Stimulated activated CD4-positive, alpha-beta T cell treated with anti-CD3 and anti-CD28 coated beads, Interleukin-1b, Interleukin-23, amount 100 ng/mL, for 4 hours (primary cell): ENCODE results near the gene TNS1.

Experiments
- DNase-seq, 2 donors: peaks; one replicate each; pipeline ENCODE4 v3.0.0-alpha.2; 2020; ENCODE audit warnings: low read depth in 2 of 2

The TNS1 gene

DNA sequence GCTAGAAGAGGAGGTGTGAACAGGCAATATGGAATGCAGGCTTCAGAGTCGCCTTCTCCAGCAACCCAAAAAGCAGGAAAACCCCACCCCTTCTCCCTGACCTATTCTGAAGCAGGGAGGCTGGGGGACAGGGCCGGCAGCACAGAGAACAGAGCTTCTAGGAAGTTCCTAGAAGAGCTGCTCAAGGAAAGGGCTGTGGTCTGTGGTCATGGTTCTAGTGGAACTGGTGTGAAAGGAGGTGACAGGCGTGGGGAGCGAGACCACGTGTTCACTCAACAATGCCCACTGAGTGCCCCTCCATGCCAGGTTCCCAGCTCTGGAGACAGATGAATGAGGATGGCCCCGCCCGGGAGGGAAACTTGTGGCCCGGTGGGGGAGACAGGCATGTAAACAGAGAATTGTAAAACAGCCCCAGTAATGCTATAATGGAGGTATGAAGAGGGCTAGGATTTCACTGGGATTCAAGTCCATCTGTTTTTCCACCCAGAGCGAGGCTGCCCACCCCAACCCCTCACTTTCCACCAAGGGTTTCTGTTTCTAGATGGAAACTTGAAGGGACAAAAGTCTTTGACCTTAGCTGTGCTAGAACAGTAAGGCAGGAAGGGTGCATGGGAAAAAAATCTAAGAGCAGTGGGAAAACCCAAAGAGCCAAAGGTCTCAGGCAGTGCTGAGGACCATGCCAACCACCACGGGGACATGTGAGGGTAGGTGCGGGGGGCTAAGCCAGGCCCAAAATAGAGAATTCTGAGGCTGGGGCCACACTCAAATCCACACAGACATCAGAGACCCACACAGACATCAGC, 71.8 kb downstream of the TNS1 start:
- no peak for DNase-seq

DNA sequence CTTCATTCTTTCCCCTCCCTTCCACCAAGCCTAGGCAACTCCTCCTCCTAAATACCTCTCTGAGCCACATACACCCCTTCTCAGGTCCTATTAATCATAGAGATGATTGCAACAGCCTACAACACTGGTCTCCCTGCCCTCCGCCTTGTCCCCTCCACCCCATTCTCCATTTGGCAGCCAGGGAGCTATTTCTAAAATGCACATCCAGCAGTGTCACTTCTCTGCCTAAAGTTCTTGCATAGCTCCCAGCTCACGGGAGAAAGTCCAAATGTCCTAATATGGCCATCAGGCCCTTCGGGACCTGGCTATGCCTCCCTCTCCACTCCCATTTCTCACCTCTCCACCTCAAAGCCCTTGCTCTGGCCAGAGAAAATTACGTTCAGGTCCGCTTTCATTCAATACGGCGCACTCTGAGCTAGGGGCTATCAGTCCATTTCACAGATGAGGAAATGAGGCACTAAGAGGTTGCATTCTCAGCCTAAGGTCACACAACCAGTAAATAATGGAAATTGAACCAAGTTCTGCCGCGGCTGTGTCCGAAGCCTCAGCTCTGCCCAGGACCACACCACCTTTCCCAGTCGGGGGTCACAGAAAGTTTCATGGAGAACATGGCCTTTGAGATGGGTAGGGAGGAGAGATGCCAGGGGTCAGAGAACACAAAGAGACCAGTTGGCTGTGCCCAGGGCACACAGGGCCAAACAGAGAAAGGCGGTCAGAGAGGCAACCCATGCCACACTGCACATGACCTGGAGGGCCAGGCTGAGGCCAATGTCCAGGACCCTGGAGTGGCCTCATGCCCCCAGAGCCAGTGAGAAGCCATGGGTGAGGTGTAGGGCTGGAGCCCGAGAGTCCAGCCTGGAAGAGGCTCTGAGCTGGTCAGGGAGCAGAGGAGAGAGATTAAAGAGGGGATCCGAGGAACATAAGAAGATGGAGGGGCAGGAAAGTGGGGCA, 72.8 kb downstream of the TNS1 start:
- no peak for DNase-seq

DNA sequence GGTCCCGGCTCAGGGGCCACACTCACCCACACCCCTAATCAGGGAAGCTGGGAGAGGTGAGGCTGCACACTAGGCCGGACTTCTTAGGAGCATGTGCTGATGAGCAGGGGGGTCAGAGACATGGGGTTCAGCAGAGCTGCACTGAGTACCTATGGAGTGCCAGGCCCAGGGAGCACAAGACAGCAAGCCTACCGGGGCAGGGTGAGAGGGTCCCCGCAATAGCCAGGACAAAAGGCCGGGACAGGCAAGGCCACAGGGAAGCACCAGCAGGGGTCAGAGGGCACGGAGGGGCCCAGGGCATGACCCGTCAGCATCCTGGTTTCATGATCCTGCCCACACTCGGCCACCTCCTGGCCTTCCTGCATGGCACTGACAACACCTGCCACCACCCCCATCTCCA, 73.5 kb downstream of the TNS1 start:
- DNase-seq: no peak

DNA sequence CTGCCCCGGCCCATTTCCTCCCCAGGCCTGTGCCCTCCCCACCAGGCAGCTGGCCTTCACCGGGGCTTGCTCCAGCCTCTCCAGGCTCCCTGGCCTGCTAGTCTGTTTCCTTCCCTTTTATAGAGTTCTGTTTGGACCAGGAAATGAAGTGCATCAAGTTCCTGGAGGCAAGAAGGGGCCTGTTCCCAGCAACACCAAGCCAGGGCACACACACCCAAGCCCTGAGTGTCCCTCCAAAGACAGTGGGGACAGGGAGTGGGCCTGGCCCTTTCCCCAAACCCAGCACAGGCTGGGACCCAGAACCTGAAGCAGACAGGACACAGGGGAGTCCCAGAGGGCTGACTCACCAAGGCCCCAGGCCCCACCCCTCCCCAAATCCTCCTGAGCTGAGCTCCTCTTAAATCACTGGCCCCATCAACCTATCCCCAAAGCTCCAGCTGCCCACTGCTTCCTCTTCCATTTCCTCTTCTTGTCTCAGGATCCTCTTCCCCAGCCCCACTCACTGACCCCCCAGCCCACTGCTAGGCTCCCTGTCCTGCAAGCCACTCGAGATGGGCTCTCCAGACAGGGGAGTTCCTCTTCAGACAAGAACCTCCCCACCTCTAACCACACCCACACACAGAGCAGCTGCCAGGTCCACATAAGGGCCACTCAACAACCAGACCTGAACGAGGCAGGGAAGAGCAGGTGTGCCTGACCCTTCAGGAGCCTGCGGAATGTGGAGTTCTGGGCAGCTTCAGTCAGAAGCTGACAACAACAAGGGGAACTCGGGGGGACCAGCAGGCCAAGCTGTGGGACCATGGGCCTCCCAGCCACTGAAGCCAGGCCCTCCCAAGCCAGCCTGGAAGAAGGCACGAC, 74.2 kb downstream of the TNS1 start:
- DNase-seq: no peak

DNA sequence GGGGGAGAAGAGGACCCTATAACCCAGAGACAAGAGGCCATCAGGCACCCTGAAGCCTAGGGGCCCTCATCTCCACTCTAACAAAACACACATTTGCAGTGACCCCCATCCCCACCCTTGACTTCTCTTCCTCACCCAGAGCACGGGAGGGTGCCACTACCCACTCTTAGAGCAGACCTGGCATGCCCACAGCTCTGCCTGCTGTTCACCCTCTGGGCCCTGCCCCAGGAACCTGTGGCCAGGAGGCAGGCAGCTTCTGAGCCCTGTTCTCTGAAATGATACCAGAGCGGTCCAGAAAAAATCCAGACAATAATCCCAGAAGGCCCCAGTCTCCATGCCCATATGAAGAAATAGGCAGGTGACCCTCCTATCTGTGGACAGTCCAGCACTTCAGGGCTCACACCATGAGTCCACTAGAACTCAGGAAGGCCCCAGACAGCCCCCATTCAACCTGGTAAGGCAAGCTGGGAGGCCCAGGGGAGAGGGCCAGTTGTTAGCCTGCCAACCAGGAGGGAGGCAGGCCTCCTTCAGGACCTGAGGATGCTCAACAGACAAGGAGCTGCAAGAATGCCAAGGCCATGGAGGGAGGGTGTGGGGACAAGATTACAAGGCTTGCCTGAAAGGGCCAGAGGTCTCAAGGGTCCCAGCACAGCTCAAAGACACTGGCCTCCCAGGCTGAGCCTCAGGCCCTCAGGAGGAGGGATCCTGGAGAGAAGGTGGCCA, 75.0 kb downstream of the TNS1 start:
- DNase-seq: no peak

DNA sequence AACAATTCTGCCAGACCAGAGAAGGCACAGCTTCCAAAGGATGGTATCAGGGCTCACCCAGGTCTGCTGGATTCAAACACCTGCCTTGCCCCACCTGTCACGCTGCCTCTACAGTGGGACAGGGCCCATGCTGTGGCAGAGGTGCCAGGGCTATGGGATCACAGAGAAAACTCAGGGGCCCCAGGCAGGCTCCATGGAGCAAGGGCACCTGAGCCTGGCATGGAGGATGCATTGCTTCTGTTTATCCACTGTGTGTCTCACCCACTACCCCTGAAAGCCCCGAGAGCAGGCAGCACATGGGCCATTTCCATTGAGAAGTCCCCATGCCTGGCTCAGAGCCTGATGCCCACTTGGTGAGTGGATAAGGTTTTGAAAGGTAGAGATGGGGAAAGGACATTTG, 76.0 kb downstream of the TNS1 start:
- no peak for DNase-seq

DNA sequence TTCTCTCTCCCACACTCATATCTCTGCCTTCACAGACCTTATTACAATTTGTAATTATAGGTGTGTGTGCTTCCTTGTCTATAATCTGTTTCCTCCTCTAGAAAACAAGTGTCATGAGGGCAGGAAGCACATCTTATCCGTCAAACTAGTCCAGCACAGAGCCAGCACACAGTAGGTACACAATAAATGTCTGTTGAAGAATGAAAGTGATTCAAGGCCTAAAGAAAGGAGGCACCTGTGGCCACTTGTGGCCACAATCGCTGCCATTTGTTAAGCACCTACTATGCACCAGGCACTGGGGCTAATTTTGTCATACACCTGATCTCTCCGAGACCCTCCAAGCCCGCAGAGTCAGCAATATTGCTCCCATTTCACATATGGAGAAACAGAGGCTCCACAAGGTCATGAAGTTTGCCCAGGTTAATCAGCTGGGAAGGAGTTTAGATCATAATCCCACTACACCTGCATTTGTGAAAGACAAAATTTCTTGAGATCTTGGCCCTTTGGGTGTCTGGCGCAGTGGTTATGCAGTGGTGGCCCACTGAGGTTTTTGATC, 78.4 kb downstream of the TNS1 start:
- no peak for DNase-seq

DNA sequence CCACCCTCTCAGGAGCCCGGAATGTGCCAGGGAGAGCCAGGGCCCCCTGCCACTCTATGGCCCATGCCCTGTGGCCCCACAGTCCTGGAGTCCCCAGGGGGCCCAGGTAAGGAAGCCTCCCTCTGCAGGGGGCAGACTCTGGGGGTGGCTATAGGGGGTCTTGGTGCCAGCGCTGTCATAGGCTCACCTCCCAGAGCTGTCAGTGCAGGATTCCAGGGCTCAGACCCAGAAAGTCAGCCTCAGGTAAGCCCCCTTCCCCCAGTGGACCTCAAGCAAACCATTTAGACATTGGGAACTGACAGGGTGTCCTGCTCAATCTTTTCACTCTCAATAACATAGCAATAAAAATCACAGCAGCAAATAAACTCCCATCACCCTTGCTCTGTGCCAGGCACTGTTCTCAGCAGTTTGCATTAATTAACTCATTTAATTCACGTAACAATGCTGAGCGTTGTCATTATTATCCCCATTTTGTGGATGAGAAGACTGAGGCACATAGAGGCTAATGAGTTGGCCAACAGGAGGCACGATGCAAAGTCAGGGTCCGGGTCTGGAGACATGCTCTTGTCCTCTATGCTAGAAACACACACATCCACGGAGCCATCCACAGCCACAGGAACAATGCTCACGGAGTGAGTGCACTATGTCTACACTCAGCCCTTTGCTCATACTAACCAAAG, 79.6 kb downstream of the TNS1 start:
- no peak for DNase-seq

DNA sequence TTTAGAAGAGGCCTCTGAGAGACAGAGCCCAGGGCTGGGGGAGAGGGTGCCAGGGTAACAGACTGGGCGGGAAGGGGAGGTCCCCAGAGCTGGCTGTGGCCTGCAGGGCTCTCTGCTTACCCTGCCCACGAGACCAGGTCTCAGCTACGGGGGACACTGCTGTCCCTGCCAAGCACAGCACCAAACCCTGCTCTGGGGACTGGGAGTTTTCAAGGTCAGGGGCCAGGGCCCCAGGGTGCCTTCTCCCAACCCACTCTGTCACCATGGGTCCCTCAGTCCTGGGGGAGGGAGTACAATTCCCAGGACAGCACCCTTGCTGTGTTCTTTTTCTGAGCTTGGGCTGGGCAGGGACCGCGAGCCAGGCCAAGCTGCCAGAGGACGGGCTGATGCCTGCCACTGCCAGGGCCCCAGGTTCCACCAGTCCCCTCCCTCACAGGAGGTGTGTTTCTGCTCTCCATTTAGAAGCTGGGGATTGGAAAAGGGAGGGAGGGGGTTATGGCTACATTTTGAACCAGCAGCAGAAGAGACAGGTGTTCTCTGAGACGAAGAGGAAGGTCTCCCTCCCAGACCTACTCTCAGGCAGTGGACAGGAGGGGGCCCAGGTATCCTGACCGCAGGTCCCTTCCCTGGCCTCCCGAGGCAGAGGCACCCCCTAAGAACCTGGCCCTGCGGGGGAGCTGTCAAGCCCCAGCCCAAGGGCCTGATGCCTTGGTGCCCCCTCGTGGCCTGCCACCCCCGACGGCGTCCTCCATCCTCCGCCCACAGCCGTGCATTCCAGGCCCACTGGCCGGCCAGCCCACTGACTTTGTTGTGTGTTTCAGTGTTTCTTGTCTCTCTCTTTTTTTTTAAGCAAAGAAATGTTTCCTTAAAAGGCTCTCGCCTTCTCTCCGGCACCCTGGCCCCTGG, 80.4 kb downstream of the TNS1 start:
- no peak for DNase-seq

DNA sequence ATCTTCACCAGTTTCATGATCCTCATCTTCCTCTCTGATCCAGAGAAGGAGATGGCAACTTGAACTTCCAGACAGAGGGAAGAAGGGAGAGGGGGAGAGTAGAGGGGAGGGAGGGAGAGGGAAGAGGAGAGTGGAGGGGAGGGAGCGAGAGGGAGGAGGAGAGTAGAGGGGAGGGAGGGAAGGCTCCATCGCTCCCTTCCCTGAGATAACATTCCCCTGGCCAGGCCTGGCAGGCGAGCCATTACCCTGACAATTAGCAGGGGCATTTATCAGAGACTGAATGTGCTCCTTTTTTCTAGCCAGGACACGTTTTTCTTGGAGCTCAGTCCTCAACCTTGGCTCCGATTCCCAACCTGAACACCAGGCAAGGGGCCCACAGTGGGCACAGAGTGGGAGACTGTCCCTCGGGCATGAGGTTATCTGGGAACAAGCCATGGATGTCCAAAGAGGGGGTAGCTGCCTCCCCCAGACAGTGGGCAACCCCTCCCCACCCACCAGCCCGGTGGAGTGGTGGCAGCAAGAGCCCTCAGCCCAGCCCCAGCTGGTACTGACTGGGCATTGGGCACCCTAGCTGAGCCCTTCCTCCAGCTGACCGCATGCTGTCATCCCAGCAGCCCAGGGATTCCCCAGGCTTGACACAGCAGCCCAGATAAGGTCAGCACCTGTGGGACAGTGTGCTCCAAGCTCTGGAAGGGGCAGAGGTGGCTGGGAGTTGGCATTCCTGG, 81.8 kb downstream of the TNS1 start:
- no peak for DNase-seq

DNA sequence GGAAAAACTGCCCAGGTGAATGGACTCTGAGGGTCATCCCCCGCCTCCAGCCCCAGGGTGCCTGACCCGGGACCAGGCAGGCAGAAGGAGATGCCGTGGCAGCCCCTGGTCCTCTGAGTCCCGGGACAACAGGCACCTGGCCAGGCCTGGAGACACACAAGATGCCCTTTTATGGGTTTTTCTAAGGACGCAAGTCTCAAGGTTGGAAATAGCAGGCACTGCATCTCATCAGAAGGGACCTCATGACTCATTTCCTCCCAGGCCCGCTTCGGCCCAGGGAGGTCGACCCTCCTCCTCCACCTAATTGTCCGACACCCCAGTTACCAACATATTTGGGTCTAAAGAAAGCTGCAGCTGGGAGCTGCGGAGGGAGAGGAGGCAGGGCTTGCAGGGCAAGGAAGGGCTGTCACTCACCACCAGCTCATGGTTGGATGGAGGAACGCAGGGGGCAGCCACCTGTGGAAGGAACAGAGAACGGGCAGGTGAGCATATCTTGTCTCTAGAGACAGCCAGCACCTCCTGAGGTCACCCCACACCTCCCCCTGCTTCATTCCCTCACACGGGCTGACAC, 82.9 kb downstream of the TNS1 start:
- DNase-seq: no peak

DNA sequence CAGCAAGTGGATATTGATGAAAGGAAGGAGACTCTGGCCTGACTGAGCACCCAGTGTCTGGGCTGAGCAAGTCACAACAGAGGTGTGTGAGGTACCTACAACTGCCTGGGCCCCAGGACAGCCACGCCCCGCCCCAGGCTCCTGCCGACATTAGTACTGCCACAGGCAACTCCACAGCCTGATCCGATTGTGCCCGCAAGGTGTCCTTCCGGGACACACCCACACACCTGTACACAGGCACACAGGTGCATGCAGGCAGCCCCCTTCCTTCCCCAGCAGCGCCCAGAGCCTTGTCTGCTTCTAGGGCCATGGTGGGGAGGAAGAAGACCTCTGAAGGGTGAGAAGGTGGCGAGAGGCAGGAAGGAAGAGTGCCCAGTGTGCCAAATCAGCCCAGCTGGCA, 83.6 kb downstream of the TNS1 start:
- DNase-seq: no peak

DNA sequence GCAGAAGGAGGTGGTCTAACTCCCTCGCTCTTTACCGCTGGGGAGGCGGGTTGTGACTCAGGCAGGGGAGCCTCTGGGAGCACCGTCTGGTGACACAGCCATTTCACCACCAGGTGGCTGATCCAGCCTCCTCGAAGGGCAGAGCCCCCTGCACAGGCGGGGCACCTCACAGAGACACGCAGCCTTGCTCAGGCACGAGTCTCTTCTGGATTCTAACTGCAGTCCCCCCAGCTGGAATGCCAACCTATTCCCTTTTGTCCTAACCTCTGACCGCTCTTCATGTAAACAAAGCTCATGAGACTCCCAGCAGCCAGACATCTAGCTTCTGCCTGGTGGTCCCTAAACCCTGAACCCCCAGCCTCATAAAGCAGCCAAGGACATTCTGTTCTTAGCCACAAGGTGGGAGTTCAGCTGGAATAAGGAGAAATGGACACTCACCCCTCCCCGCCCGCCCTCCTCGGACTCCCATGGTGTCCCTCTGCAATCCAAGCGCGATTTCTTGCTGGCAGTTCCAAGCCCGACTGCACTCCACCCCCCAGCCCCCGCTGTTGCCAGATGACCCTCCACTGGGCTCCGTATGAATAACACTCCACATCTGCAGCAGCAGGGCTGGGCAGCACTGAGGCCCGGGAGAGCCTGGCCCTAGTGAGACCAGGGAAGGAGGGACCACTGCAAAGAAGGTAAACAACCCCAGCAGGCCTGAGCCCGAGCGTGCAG, 84.3 kb downstream of the TNS1 start:
- DNase-seq: no peak

DNA sequence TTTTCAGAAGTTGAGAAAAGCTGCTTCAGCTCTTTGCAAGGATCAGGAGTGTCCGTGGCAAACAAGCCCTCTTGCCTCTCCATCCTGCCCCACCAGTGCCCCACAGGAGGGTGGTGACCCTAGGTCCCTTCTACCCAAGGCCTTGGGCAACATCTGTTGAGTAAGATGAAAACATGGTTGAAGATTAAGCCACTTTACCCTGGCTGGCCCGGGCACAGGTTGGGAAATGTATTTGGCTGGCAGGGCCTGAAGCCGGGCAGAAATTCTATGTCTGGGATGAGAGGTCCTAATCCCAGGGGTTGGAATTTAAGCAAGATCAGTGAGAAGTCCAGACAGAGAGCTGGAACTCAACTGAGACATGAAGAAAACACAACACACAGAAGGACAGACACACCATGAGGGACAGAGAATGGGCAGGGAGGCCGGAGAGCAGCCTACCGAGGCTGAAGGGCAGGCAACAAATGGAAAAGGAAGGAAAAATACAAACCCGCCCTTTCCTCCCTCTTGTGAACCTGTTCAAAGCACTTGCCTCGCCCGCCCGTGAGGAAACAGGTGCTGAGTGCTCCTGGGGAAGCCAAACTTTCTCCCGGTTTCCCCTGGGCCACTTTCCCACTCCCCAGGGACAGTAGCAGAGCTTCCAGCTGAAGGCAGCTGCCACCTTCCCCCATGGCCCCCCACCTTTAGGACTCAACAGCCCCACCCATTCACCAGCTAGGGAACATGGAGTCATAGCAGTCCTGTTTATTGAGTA, 86.1 kb downstream of the TNS1 start:
- no peak for DNase-seq

DNA sequence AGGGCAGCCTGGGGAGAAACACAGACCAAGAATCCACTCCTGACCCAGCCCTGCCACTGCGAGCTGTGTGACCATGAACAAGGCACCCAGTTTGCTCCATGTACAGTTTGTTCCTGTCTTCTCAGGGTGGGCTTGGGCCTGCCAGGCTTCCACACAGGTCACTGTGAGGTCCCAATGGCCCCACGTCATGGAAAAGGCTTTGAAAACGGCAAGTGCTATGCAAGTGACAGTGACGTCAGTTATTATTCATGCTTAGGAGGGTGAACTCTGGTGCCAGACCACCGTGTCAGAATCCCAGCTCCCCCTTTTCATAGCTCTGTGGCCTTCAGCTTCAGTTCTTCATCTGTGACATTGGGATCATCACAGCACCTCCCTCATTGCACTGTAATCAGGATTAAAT, 87.1 kb downstream of the TNS1 start:
- no peak for DNase-seq

DNA sequence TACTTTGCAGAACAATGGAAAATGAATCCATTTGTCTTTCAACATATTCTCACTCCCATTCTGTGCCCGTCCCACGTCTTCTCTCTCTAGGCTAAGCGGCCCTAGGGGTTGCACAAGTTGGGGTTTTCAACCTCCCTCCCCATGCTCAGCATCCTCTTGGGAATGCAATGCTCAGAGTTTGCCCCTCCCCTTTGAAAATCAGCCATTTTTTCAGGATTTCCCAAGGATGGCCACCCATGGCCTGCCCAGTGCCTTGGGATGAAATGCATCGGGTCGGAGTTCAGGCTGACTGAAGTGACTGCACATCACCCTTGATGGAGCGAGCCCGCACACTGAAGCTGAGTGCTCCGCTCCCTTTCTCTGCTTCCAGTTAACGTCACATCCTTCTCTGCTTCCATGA, 87.9 kb downstream of the TNS1 start:
- DNase-seq: no peak

DNA sequence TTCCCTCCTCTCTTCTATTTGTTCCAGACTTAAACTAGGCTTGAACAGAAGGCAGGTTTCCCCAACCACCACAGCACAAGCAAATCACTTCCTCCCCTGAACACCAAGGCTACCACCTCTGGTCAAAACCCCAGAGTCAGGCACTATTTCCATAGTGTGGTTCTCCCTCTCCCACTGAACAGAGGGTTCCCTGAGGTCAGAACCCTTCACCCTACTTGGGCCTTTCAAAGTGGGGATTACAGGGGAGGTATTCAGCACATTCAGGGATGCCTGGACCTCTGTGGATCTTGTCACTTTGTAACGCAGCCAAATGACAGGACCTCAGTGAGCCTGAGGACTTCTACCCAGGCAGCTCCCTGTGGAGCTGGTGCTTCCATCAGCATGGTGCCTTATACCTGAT, 88.7 kb downstream of the TNS1 start:
- no peak for DNase-seq
